GM18505 (cell line): Measurements from ENCODE around the gene KSR1.
A peak's percentile ranks its signal among the peaks of the same experiment; 100 is the strongest.

Source experiments
- ATAC-seq: cut with Tn5 transposase; IDR thresholded peaks from one replicate; pipeline ENCODE4 v1.9.1; 2021; ENCODE audit not compliant: unreplicated experiment
- POLR2A ChIP-seq: IDR thresholded peaks from 4 replicates; pipeline ENCODE4 v1.6.1; 2011; ENCODE audit warnings: borderline replicate concordance; ENCODE audit not compliant: insufficient read depth, insufficient read length; ENCODE audit errors: extremely low read depth

Gene KSR1

GRCh38 chr17:27570578-27570914 is 114.3 kb downstream of the KSR1 start:
- no peak for ATAC-seq
- no peak for TF ChIP-seq POLR2A

GRCh38 chr17:27571563-27572352 is 115.5 kb downstream of the KSR1 start:
- no peak for ATAC-seq
- no peak for TF ChIP-seq POLR2A

DNA sequence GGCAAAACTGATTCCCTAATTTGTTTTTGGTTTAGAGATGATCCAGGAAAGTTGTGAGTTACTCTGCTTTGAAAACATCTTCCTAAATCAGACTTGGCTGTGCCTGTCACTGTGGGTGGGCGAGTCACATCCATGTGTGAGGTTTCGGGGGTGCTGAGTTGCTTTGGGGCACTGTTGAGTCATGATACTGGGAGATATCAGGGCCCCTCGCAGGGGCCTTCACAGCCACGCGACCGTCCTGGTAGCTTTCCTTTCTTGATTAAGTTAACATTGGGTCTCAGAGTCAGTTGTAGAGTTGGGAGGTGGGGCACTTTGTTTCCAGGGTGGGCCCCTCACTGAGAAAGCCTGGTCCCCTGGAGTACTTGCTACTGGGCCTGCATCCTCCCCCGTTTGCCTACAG is 116.4 kb downstream of the KSR1 start:
- ATAC-seq = no peak
- no peak for TF ChIP-seq POLR2A

DNA sequence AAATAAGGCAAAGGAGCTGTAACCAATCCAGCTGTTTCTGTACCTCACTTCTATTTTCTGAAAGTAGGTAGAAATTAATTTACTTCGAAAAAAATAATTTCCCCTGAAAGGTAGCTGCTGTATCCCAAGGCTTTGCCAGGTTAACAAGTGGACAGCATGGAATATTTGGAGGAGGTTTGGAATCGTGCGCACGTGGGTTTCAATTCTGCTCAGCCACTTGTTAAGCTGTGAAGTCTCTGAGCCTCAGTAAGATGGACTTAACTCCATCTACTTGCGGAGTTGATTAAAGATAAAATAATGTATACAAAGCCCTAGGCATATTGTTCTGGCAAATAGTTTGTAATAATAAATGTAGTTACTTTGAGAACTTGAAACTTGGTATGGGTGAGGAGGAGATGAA is 117.3 kb downstream of the KSR1 start:
- no peak for ATAC-seq
- no peak for TF ChIP-seq POLR2A

- TF ChIP-seq POLR2A = no peak
- ATAC-seq = no peak
Measured at GRCh38 chr17:27573971-27574525, 117.8 kb downstream of the KSR1 start.

GRCh38 chr17:27575096-27575911 is 119.1 kb downstream of the KSR1 start:
- no peak for TF ChIP-seq POLR2A
- ATAC-seq = no peak

- no peak for TF ChIP-seq POLR2A
- no peak for ATAC-seq
Measured at GRCh38 chr17:27575912-27576252, 119.6 kb downstream of the KSR1 start.

GRCh38 chr17:27576477-27577083 is 120.3 kb downstream of the KSR1 start:
- no peak for ATAC-seq
- TF ChIP-seq POLR2A = no peak

DNA sequence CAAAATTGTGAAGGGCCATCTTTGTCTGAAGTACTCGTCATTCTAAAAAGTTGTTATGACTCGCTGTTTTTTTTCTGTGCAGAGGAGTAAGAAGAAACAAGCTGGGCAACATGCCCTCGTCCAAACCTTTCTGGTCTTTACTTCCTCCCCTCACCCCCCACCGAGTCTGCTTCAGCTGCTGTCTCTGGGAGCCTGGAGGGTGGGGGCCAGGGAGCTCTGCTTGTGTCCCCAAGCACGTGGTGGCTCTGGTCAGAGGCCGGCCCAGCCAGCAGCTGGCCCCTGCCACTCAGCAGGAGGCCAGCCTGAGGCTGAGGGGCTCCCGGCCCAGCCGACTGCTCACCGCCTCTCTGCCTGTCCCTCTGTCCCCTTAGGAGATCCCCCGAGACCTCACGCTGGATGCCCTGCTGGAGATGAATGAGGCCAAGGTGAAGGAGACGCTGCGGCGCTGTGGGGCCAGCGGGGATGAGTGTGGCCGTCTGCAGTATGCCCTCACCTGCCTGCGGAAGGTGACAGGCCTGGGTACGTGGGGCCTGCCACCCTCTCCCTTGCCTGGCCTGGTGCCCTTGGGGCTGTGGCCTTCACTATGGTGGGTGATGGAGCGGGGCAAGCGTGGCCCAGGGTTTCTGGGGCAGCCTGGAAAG is 121.0 kb downstream of the KSR1 start:
- ATAC-seq = no peak
- no peak for TF ChIP-seq POLR2A

- ATAC-seq = no peak
- TF ChIP-seq POLR2A = no peak
Measured at GRCh38 chr17:27577884-27578717, 121.9 kb downstream of the KSR1 start.

DNA sequence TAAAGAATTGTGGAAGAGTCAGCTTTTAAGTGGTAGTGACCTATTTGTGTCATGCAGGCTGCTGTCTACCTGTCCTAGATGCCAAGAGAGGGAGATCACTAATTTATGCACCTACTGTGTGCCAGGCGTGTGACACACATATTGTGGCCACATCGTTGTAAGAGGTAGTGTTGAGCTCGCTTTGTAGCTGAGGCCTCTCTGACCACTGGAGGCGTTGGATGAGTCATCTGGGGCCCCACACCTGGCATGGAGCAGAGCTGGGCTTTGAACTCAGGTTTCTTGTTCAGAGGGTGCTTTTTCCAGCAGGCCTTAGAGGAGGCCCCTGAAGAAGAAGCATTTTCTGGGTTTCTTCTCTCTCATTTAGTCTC is 122.5 kb downstream of the KSR1 start:
- TF ChIP-seq POLR2A = no peak

DNA sequence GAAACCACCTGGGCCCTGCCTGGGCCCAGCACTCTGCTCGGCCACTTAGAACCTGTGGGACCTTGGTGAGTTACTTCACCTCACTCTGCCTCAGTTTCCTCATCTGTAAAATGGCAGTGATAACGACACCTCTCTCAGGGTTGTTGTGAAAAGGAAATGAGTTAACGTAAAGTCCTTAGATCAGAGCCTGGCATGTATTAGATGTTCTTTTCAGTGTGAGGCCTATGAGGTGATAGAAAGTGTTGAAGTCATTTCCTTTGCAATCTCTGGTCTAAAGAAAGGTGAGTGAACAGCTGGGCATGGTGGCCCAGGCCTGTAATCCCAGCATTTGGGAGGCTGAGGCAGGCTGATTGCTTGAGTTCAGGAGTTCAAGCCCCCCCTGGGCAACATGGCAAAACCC is 123.1 kb downstream of the KSR1 start:
- ATAC-seq = peak; percentile 14
- TF ChIP-seq POLR2A = no peak

More for the DNA sequence above, 122.5 kb downstream of the KSR1 start:
- ATAC-seq = peak; percentile 85
